HG03520 (cell line): Measurements from ENCODE around the gene RAI1.

Experiments
- ATAC-seq: cut with Tn5 transposase; IDR thresholded peaks from one replicate; pipeline ENCODE4 v1.9.1; 2021; ENCODE audit warnings: mild to moderate bottlenecking, moderate library complexity; ENCODE audit not compliant: unreplicated experiment

Gene RAI1

DNA sequence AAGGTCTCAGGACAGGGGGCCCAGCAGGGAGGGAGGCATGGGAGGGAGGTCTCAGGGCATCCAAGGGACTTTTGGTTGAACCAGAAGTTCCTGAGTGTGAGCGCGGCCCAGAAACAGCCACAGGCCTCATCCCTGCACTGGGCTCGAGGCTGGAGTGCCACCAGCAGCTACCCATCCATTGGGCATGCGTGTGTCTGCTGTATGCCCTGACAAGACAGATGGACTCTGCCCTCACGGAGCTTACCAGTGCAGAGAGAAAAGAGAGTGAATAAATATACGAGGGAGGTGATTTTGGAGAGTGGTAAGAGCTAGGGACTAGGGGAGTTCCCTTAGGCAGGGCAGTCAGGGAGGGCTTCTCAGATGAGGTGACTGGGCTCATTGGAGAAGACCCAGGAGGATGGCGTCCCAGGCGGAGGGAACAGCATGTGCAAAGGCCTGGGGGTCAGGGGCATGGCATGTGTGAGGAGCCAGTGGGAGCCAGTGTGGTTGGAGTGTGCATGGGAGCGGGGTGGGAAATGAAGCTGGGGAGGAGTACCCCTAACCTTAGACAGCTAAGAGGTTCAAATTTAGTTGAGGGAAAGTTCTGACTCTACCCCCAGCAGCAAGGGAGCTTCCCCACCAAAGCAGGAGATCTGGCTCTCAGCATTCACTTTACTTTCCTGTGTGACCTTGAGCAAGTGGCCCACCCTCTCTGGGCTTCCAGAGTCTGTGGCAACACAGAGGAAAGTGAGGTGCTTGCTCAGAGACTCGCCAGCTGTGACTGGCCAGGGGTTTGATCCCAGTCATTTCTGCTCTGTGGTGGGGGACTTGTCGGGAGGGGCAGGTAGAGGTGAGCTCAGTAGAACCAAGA lies 80.9 kb downstream of the RAI1 start:
- no peak for ATAC-seq

DNA sequence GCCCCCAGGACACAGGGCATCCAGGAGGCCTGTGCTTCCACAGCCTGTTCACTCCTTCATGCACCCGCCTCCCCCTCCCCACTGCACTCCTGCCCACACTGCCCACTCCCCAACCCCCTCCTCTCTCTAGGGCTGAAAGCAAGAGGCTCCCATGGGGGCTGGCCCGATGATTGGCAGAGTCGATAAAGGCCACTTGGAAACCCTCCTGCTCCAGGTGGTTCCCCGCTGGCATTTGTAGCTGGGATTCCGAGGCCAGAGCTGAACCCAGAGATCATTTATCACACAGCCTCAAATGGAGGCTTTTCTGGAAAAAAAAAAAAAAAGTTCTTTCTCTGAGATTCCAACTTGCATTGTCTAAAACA lies 81.5 kb downstream of the RAI1 start:
- ATAC-seq = no peak

GRCh38 chr17:17763136-17763535 lies 81.9 kb downstream of the RAI1 start:
- no peak for ATAC-seq

DNA sequence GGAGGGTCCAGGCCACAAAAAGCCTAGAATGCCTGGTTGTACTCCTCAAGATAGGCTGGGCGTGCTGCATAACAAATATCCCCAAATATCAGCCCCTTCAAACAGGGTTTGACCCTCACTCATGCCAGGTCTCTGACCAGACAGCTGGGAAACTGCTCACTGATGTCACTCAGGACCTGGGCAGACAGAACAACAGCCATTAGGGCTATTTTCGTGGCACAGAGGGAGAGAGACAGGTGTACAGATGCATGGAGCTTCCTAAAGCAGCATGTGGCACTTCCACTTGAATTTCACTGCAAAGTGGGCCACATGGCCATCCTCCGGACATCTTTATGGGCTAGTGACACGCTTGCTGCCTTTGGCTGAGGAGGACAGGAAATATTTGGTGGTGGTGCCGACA lies 82.5 kb downstream of the RAI1 start:
- ATAC-seq = no peak

DNA sequence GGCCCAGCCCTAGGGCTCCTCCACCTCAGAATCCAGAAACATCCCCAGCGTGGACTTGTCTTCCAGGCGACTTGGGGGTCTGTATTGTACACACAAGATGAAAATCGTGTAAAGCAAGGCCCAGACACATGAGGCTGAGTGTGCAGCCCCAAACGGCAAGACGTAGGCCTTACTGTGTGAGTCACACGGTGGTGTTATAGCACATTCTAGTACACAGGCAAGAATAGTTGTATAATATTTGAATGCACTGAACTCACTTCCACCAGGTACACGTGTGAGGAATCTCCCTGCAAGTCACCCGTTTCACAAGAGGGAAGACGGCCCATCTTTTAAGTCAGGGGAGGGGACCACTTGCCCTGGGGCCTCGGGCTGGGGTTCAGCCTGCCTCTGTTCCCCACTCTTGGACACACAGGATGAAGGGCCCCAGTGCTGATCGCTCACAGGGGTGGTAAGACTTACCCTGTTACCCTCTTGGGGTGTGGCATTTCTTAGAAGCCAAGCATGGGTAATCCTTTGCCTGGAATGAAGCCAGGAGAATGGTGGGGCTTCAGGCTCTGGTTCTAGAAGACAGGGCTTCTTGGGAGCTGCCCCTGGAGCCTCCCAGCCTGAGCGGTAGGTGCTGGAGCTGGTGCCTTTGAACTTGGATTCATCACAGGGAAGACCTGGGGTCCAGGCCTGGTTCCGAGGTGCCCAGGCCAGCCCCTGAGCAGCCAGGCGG lies 84.3 kb downstream of the RAI1 start:
- ATAC-seq = no peak

DNA sequence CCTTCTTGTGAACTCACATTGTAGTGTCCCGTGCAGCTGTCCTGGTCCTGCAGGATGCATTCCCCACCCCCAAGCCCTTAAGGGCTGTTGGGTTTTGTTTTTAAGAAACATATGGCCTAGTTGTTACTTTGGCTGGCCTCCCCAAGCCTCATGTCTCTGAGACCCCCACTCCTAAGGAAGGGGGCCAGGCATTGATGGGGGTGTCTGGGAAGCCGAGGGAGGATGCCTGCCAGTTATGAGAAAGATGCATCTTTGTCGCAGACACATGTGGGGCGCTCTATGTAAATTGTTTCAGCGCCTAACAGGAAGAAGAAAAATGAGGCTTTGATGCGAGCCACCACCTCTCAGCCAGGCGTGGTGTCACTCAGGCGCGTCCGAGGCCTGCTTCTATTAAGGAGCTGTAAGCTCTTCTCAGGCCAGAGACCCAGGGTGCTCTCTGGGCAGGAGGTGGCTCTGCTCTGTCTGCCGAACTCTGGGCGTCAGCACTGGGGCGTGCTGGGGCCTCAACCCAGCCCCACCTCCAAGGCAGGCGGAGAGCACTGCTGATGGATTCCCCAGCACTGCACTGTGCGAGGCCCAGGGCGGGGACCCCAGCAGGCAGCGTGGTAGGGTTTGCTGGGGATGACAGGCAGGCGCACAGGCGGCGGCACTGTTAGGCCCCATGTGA lies 85.0 kb downstream of the RAI1 start:
- ATAC-seq = no peak

DNA sequence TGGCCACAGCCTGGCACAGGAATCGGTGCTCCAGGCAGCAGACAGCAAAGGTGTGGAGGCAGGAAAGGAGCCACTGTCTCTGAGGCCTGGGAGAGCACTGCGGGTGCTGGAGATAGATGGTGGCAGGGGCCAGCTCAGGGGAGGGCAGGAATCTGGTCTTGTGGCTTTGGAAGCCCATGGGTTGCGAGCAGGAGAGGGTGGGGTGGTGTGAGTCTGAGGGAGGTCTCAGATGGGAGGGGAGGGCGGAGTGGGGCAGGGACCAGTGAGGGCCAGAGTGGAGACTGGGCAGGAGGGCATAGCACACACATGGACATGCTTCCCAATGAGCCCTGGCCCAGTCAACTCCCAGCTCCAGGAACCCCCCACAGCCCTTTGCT lies 85.5 kb downstream of the RAI1 start:
- no peak for ATAC-seq

- no peak for ATAC-seq
These were observed 86.1 kb downstream of the RAI1 start for GRCh38 chr17:17767154-17767869.

- no peak for ATAC-seq
These were observed 86.7 kb downstream of the RAI1 start for GRCh38 chr17:17767887-17768418.

DNA sequence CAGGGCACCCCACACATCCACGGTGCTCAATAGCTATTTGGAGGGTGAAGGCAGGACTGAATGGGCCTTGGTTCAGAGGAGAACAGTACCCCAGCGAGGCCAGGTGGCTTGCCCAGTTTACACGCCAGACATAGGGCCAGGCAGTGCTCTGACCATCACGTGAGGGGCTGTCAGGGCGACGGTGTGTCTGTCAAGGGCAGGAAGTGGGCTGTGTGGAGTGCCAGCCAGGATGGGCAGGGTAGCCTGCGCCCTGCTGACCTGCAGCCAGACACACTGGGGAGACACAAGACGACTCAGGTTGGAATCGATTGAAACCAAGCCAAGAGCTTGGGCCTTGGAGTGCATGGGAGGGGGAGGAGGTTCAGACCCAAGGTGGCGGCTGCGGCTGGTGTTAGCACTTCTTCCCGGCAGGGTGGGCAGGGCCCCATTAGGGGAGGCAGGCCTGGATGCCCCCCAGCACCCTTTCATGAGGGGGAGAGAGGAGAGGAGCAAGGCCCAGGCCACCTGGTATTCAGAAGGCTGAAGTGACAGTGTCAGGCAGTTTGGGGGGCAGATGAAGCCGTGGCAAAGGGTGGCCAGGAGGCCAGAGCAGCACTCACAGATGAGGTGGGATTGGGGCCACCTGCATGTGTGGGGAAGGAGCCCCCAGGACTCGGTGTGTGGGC lies 87.3 kb downstream of the RAI1 start:
- ATAC-seq = no peak

GRCh38 chr17:17769869-17770631 lies 88.8 kb downstream of the RAI1 start:
- no peak for ATAC-seq

DNA sequence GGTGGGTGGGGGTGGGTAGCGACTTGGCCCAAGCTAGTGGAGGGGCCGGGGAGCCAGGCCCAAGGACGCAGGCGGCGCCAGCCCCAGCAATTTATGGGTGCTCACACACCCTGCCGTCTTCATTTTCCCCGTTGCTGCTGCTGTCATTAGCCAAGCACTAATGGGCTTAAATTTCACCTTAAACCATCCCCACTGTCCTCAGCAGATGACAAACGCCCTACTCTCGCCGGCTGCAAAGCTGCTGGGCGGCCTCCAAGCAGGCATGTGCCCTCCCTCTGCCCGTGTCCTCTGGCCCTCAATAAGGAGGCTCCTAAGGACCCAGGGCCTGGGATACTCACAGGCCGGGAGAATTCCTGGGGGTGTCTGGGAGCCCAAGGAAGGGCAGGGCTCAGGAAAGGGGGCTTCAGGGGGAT lies 89.4 kb downstream of the RAI1 start:
- no peak for ATAC-seq

DNA sequence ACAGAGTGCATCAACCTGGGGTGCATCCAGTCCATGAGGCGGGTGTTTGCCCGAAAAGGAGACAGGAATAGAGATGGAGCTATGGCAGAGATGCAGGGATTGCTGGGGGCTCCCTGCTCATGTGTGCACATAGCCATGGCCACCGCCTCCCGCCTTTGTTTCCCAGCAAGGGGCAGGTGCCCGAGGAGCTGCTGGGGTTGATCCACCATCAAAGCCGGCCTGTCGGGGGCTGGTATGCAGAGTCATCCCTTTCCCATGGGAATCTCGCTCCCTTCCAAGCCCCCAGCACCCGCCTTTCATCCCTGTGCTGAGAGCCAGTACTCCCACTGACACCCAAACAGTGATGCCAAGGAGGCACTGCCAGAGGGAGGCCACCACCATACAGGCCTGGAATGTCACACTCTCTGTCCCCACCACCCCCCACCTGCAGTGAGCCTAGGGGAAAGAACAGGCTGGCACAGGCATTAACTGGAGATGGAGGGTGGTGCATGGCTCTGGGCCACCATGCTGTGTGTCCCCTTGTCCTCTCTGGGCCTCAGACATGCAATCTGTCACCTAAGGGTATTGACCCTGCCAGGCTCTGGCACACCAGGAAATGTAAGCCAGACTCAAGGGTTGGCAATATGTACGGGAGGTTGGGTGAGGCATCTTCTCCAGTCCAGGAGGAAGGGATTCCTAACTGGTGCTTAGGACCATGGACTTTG lies 90.4 kb downstream of the RAI1 start:
- ATAC-seq = no peak

- no peak for ATAC-seq
These were observed 91.0 kb downstream of the RAI1 start for GRCh38 chr17:17772231-17772630.

GRCh38 chr17:17774009-17774881 lies 93.0 kb downstream of the RAI1 start:
- no peak for ATAC-seq

GRCh38 chr17:17776889-17777288 lies 95.6 kb downstream of the RAI1 start:
- ATAC-seq = no peak

- no peak for ATAC-seq
These were observed 97.2 kb downstream of the RAI1 start for GRCh38 chr17:17778308-17779014.
